SK-N-SH treated with all-trans-retinoic acid at 6 μM for 48 hours (cell line): ENCODE results near the gene AKAP8.

ENCODE experiments used
- ARNTL ChIP-seq: fragments of 450-650 bp; formaldehyde crosslinking; IDR thresholded peaks from 2 replicates; pipeline ENCODE4 v1.5.0; 2020; ENCODE audit warnings: low read depth, mild to moderate bottlenecking, moderate library complexity, borderline replicate concordance
- PPARA ChIP-seq: fragments of 250-450 bp; sonication (Bioruptor Pico); IDR thresholded peaks from 2 replicates; pipeline ENCODE4 v1.5.0; 2020; ENCODE audit warnings: mild to moderate bottlenecking, borderline replicate concordance
- ZFP3 ChIP-seq: fragments of 250-450 bp; sonication (Bioruptor Pico); IDR thresholded peaks from 2 replicates; pipeline ENCODE4 v1.5.0; 2020; ENCODE audit warnings: mild to moderate bottlenecking, moderate library complexity
- ZNF8 ChIP-seq: fragments of 450-650 bp; formaldehyde crosslinking; IDR thresholded peaks from 2 replicates; pipeline ENCODE4 v1.5.0; 2020; ENCODE audit warnings: mild to moderate bottlenecking, moderate library complexity
- TF ChIP-seq, protein P1 (sequence below): fragments of 250-450 bp; sonication (Bioruptor Pico); IDR thresholded peaks from 2 replicates; pipeline ENCODE4 v1.8.0; 2020; ENCODE audit warnings: mild to moderate bottlenecking, moderate library complexity, borderline replicate concordance
- TF ChIP-seq, protein P2 (sequence below): fragments of 250-450 bp; sonication (Bioruptor Pico); IDR thresholded peaks from 2 replicates; pipeline ENCODE4 v1.5.1; 2021; ENCODE audit warnings: mild to moderate bottlenecking, moderate library complexity

DNA sequence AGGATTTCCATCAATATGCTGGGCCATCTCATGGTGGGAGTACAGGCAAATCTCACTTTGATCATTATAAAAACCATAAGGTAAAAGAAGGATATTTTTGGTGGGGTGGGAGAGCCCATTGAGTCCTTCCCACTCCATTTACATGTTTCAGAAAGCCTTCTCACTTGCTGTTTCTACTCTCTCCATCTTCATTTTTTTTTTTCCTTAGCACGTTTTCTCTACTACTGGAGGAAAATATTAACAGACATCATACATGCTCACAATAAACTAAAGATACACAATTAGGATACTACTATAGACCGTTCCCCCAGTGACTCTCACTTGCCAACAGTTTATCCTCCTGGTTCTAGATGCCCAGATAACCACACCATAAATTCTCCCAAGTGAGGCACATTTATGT, 1.8 kb upstream of the AKAP8 start:
- no peak for TF ChIP-seq ZFP3
- TF ChIP-seq, protein P1, sequence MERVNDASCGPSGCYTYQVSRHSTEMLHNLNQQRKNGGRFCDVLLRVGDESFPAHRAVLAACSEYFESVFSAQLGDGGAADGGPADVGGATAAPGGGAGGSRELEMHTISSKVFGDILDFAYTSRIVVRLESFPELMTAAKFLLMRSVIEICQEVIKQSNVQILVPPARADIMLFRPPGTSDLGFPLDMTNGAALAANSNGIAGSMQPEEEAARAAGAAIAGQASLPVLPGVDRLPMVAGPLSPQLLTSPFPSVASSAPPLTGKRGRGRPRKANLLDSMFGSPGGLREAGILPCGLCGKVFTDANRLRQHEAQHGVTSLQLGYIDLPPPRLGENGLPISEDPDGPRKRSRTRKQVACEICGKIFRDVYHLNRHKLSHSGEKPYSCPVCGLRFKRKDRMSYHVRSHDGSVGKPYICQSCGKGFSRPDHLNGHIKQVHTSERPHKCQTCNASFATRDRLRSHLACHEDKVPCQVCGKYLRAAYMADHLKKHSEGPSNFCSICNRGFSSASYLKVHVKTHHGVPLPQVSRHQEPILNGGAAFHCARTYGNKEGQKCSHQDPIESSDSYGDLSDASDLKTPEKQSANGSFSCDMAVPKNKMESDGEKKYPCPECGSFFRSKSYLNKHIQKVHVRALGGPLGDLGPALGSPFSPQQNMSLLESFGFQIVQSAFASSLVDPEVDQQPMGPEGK = no peak
- TF ChIP-seq, protein P2, sequence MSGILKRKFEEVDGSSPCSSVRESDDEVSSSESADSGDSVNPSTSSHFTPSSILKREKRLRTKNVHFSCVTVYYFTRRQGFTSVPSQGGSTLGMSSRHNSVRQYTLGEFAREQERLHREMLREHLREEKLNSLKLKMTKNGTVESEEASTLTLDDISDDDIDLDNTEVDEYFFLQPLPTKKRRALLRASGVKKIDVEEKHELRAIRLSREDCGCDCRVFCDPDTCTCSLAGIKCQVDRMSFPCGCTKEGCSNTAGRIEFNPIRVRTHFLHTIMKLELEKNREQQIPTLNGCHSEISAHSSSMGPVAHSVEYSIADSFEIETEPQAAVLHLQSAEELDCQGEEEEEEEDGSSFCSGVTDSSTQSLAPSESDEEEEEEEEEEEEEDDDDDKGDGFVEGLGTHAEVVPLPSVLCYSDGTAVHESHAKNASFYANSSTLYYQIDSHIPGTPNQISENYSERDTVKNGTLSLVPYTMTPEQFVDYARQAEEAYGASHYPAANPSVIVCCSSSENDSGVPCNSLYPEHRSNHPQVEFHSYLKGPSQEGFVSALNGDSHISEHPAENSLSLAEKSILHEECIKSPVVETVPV = no peak
- TF ChIP-seq ARNTL = no peak
- no peak for TF ChIP-seq ZNF8
- TF ChIP-seq PPARA = no peak
